ENCODE results near the gene GET4.

DNA sequence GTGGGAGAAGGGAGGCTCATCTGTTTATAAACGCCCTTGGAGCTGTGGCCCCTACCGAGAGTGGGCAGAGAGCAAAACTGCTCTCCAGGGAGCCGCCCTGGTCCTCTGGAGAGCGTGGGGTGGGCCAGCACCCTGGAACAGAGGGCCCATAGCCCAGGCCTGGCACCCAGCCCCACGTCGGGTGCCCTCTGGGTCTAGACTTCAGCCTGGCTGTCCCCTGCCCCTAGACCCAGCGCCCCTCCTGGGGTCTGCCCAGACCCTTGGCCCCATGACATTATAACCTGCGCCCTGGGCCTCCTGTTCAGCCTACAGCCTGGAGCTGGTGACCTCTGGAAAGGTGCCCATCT, 24.7 kb downstream of the GET4 start:
- no peak for TF ChIP-seq POLR2A (IDR thresholded peaks at IDR 0.05)
- TF ChIP-seq, protein P1, sequence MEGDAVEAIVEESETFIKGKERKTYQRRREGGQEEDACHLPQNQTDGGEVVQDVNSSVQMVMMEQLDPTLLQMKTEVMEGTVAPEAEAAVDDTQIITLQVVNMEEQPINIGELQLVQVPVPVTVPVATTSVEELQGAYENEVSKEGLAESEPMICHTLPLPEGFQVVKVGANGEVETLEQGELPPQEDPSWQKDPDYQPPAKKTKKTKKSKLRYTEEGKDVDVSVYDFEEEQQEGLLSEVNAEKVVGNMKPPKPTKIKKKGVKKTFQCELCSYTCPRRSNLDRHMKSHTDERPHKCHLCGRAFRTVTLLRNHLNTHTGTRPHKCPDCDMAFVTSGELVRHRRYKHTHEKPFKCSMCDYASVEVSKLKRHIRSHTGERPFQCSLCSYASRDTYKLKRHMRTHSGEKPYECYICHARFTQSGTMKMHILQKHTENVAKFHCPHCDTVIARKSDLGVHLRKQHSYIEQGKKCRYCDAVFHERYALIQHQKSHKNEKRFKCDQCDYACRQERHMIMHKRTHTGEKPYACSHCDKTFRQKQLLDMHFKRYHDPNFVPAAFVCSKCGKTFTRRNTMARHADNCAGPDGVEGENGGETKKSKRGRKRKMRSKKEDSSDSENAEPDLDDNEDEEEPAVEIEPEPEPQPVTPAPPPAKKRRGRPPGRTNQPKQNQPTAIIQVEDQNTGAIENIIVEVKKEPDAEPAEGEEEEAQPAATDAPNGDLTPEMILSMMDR (IDR thresholded peaks at IDR 0.05), result no peak

Measured in adrenal gland (tissue), 5 donors.